ENCODE measurements around the gene GSAP.
"Not testable (repeated sequence)": the region's sequence is repeated elsewhere in the genome, so short reads cannot be mapped to it uniquely, and the experiment has no call there.

The GSAP gene

DNA sequence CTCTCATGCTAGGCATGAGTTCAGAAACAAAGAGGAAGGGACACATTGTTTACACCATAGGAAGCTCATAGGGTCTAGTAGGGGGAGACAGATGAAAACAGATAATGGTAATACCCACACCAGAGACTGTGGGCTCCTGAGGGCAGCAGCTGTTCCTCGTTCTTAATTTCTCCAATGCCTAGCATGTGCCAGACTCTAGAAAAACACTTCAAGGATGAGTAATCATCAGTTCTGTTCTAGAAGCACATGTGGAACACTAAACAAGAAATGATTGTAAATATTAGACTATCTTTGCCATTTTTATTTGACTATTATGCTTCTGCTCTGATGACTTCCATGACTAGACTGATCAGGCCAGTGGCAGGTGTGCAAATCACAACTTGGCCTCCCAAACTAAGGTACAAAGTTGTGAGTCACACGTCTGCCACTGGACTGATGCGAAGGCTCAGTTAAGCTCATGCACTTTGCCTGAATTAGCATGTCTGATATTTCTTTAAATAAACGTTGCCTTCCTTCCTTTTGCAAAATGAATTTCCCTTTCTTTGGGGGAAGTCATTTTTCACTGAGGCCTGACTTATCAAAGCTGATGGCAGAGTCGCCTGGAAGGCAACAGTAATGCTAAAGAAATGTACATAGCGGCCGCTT, 127.4 kb downstream of the GSAP start:
- DNase-seq (ENCODE audit: low read depth, low spot score): no peak

DNA sequence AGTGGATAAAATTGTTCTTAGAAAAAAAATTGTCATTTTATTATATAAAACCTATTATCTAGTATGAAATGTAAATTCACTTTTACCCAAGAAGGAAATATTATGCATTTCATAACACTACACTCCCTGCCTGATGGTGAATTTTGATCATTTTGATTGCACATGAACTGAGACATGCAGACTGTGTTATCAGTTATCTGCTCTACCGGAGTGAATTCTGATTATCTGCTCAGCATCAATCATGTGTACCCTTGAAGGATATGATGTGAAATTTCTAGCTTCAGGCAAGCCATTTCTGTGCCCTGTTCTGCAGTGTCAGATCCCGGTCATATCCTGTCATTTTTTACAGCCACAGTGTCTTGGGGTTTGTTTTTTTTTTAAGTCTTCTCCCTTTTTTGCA, 131.5 kb downstream of the GSAP start:
- no peak for DNase-seq (ENCODE audit: low read depth, low spot score)

DNA sequence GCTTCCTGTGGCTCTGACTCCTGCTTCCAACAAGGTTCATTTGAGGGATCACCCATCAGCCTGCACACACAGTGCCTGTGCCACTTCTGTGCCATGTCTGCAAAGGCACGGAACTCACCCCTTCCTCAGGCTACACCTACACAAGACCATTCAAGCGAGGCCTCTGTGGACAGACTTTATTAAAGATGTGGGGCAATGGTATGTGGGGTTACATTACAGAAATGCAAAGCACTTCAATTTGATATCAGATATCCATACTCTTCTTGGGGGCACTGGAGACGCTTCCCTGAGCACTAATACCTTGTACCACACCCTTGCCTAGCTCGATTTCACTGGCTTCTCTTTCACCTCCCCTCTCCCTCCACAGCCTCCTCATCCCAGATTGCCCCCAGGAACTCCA, 132.1 kb downstream of the GSAP start:
- DNase-seq (ENCODE audit: low read depth, low spot score): no peak

DNA sequence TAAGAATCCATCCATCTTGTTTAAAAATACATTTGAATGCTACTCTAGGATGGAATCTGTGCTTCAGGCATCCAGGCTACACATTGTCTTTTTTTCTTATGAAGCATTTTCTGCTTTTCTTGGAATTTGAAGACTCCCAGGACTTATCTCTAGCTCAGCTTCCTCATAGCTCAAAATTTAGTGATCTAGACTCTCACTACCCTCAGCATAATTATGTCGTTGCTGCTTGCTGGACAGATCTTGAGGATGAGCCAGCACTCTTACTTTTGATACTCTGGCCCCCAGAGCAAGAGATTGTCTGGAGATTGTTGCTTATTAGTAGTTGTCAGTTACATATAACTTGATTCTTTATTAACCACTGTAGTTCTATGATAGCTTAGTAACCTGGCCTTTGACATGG, 133.3 kb downstream of the GSAP start:
- no peak for DNase-seq (ENCODE audit: low read depth, low spot score)

DNA sequence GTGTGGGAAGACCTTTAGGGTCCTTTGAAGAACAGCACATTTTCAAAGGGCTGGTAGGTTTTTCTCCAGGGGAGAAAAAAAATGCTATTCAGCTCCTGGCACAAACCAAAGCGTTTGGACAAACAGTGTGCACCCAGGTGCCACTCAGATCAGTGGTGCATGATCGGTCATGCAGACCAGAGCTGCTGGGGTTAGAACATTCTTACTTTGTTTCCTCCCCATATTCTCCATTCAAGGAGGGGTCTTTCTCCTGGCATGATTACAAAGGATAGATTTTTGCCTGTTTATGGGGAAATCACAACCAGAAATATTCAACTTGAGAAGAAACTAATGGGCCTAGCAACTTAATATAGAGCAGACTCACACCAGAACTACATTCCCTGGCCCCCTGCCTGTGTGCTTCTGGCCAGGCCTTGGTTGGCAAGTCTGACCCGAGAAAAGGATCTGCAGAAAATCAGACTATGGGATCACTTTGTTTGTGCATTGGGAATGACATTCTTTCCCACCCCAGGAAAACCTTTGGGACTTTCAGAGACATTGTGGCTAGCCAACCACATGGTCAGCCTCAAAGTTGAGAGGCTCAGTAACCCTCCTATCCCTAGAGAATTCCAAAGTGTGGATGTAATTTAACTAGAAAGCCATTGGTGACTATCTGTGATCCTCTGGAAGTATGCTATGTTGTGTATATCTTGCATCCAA, 134.2 kb downstream of the GSAP start:
- no peak for DNase-seq (ENCODE audit: low read depth, low spot score)

DNA sequence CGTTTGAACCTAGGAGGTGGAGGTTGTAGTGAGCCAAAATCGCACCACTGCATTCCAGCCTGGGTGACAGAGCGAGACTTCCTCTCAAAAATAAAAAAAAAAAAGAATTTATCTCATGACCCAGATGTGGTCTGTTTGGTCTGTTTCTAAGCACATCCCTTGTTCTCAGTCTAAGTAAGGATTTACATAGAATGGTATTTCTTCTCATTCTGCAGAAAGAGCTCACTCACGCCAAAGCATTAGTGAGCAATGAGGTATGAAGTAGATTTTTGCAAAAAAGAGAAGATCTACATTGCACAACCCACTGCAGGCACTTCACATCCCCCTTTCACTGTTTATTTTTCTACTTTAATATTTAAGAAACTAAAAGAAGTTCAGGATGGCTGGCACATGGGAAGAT, 140.0 kb downstream of the GSAP start:
- no peak for DNase-seq (ENCODE audit: low read depth, low spot score)

DNA sequence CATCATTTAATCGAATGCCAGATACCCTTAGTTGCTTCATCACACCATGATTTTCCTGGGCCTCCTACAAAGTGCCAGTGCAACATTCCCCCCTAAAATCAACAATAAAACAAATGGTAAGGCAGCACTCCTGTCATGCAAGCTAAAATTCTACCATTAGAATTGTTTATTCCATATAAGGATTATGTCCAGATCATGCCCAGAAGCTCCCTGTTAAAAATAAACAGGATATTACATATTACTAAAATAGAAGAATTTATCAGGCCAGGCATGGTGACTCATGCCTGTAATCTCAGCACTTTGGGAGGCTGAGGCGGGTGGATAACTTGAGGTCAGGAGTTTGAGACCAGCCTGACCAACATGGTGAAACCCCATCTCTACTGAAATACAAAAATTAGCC, 140.5 kb downstream of the GSAP start:
- not testable (repeated sequence) for DNase-seq (ENCODE audit: low read depth, low spot score)

DNA sequence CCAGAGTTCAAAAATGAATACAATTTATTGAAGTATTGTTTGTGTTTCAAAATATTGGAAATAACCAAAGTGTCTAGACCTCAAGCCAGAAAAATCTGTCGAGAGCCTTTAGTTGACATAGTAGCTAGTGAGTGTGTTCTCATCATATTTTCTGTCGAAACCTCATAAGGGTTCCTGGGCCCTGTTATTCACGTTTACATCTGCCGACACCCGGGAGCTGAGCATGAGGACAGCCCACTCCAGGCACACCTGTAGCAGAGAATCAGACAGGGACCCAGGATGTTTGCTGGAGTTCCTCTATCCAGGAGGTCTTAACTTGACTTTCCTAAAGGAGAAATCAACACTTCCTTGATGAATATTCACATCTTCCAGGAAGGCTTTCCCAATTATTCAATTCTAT, 144.4 kb downstream of the GSAP start:
- DNase-seq (ENCODE audit: low read depth, low spot score): no peak

DNA sequence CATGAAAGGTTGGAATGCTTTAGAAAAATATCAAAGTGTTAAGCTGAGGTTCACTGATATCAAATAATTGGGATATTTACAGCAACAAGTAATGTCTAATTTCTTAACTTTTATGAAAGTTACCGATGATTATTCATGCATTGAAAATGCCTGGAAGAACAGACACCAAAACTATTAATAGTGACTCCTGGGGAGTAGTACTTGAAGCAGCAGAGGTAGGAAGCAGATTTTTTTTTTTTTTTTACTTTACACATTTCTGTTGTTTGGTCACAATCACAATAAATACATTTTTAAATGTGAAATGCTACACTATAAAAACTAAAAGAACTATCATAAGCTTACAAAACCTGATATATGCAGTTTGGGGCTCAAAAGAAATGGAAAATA, 146.1 kb downstream of the GSAP start:
- no peak for DNase-seq (ENCODE audit: low read depth, low spot score)

DNA sequence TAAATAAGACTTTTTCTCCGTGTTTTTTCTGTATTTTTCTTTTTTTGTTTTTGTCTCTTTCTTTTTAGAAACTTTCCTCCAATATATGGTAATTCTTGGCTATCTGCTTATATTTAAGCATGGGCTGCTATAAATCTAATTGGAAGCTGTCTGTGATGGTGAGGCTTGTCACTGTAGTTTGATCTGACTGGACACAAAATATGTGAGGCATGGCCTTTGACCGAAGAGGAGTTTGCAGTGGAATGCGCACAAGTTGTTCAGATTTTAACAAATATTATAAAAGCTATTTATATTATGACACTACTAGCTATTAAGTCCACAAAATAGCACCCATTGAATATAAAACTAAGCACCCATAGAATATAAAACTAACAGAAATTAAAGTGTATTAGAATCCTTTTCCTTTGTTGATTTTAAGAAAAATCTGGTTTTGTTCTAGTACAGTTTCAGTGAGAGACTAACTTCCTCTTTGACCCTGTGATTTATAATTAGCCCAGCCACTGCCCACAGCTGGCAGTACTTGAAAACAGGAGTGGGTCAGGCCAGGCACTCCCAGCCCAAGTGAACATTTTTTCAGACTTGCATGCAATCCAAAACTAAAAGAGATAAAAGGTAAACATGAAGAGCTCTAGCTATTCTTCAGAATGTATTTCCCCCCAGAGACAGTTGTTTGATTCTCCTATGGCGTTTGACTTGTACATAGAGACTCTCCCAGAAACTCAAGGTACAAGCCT, 146.6 kb downstream of the GSAP start:
- DNase-seq (ENCODE audit: low read depth, low spot score): no peak

DNA sequence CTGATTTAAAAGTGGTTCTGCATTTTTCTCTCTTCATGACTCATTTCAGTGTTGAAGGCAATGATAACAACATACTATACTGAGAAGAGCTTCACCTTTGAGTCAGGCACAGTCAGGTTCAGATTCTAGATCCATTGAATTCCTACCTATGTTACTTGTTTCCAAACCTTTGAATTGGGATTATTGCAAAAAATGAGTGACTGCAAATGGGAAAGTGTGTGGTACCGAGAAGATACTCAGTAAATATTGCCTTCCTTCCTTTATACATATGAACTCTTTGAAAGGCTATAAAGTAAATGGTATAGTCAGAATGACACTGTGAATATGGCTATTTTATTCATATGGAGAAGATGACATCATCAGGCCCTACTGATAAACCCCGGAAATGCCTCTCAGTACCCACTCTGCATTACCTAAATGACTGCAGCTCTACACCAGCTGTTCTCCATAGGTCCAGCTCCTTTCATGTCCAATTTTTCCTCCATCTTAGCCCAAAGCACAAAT, 149.8 kb downstream of the GSAP start:
- no peak for DNase-seq (ENCODE audit: low read depth, low spot score)

DNA sequence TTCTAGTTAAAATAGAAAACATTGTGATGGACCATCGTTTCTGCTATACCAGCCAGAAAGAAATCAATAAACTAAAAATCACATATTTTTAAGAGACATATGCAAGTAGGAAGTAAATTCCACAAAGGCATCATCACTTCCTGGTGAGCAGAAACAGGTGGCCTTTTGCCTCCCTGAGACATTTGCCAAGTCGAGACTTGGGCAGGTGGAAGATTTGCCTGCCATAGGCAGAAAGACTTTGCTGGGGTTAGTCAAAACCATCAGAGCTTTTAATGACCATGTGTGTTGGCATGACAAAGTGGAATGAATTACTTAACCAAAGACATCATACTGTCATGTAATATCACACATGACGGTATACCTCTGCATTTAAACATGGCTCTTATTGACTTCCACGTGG, 150.5 kb downstream of the GSAP start:
- DNase-seq (ENCODE audit: low read depth, low spot score): no peak

DNA sequence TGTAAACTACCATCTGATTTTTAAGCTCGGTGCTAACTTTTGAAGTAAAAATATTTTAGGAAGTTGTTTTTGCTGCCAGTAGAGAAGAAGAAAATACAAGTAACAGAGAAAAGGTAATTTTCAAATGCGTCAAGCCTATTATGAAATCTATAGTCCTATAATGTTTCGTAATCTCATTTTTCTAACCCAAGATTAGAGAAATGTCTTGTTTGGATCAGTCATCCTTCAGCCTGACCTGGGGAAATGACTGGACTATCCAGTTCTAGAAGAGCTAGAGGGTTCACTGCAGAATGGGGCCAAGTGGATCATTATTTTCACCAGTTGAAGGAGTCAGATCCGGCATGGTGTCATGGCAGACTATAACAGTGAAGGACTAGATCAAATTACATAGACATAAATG, 153.8 kb downstream of the GSAP start:
- DNase-seq (ENCODE audit: low read depth, low spot score): no peak
